ENCODE data around the gene LYVE1. TPM values are rescaled to one million over a fixed set of nuclear protein-coding genes. Genes with fewer than 3 reads are reported as not detected.

The LYVE1 gene
- total RNA-seq, 1 donor from 2014 or later = not detected

DNA sequence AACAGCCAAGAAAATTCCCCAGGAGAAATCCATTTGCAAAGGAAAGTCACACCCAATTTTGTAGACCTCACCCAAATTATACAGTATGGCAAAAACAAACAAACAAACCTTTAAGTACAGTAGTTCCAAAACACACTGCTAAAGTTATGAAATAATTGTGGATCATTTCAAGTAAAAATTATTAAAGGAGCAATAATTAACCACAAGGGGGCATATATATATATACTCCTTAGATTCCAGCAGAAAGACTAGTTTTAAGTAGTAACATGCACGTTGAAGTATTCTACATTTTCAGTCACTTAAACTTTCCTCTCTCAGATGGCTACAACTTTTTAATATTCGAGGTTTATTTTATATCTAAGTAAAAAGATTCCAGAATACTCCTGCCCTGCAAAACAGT, 54.3 kb downstream of the LYVE1 start:
- no peaks in the 10 kb centered on the region for H3K27me3 ChIP-seq (ENCODE audit: control insufficient read depth, insufficient read depth, low read length)
- no peak for DNase-seq (ENCODE audit: low read depth)
- TF ChIP-seq, protein P1, sequence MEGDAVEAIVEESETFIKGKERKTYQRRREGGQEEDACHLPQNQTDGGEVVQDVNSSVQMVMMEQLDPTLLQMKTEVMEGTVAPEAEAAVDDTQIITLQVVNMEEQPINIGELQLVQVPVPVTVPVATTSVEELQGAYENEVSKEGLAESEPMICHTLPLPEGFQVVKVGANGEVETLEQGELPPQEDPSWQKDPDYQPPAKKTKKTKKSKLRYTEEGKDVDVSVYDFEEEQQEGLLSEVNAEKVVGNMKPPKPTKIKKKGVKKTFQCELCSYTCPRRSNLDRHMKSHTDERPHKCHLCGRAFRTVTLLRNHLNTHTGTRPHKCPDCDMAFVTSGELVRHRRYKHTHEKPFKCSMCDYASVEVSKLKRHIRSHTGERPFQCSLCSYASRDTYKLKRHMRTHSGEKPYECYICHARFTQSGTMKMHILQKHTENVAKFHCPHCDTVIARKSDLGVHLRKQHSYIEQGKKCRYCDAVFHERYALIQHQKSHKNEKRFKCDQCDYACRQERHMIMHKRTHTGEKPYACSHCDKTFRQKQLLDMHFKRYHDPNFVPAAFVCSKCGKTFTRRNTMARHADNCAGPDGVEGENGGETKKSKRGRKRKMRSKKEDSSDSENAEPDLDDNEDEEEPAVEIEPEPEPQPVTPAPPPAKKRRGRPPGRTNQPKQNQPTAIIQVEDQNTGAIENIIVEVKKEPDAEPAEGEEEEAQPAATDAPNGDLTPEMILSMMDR (IDR thresholded peaks at IDR 0.05; ENCODE audit: insufficient read depth, low read length, poor library complexity, severe bottlenecking) = no peak
- H3K36me3 ChIP-seq (ENCODE audit: control insufficient read depth, insufficient read depth, low read length) = no peaks in the 10 kb centered on the region
- no peak overlapping the region for H3K4me3 ChIP-seq (ENCODE audit: low read depth, low read length)

- no peaks in the 10 kb centered on the region for H3K27me3 ChIP-seq (ENCODE audit: control insufficient read depth, insufficient read depth, low read length)
- no peaks in the 10 kb centered on the region for H3K36me3 ChIP-seq (ENCODE audit: control insufficient read depth, insufficient read depth, low read length)
- DNase-seq (ENCODE audit: low read depth) = no peak
- TF ChIP-seq, protein P1 (IDR thresholded peaks at IDR 0.05; ENCODE audit: insufficient read depth, low read length, poor library complexity, severe bottlenecking) = no peak
- no peak overlapping the region for H3K4me3 ChIP-seq (ENCODE audit: low read depth, low read length)
Measured at GRCh38 chr11:10511181-10511621, 57.3 kb downstream of the LYVE1 start.

Other genes starting within 250 kb of the LYVE1 start
- 6.6 and 8.1 TPM in 2 replicates for gene AMPD3, start 113.4 kb downstream of the LYVE1 start, total RNA-seq
- 21.9 and 26.0 TPM in 2 replicates for gene RNF141, start 27.5 kb downstream of the LYVE1 start, total RNA-seq
- 0.21 and 0.54 TPM in 2 replicates for gene IRAG1, start 125.1 kb upstream of the LYVE1 start, total RNA-seq
- 21.7 and 23.1 TPM in 2 replicates for gene CTR9, start 182.6 kb upstream of the LYVE1 start, total RNA-seq
- gene EIF4G2, start 240.3 kb upstream of the LYVE1 start, total RNA-seq = 810 and 813 TPM in 2 replicates